CD4-positive, alpha-beta memory T cell (primary cell): Measurements from ENCODE around the gene PRLR. TPM values are rescaled to one million over a fixed set of nuclear protein-coding genes. Genes with fewer than 3 reads are reported as not detected.

ENCODE experiments used
- CTCF ChIA-PET: fragments of 350-600 bp; sonication (Branson Sonifier 250); formaldehyde crosslinking; loops from one replicate; lab custom pipeline; 2021; ENCODE audit warnings: inconsistent platforms; ENCODE audit not compliant: partially characterized antibody; lab: Charles Lee
- POLR2A ChIA-PET: fragments of 350-600 bp; sonication (Branson Sonifier 250); formaldehyde crosslinking; loops from one replicate; lab custom pipeline; 2021; ENCODE audit not compliant: partially characterized antibody; lab: Charles Lee
- DNase-seq, 5 donors: peaks; one replicate each; pipeline versions ENCODE4 v3.0.0 to v3.0.0-alpha.2; 2020 to 2022; ENCODE audit warnings: mixed read lengths in 1 of 5
- H3K27ac ChIP-seq: one replicate; pipeline ENCODE4 v1.7.0; 2013; ENCODE audit warnings: low read depth, low read length
- H3K27me3 ChIP-seq: 2 replicates; pipeline ENCODE4 v1.7.0; 2013; ENCODE audit warnings: mild to moderate bottlenecking, low read length, moderate library complexity; ENCODE audit not compliant: insufficient read depth
- H3K36me3 ChIP-seq: 2 replicates; pipeline ENCODE4 v1.7.0; 2013; ENCODE audit warnings: mild to moderate bottlenecking, low read length, moderate library complexity; ENCODE audit not compliant: insufficient read depth
- H3K4me1 ChIP-seq: 2 replicates; pipeline ENCODE4 v1.7.0; 2013; ENCODE audit warnings: mild to moderate bottlenecking, low read length, moderate library complexity; ENCODE audit not compliant: insufficient read depth
- H3K4me3 ChIP-seq, 2 donors: one replicate each; pipeline ENCODE4 v1.7.0; 2013; ENCODE audit warnings: low read length in 2 of 2, mild to moderate bottlenecking in 1 of 2
- H3K9me3 ChIP-seq, 2 donors: one replicate each; pipeline ENCODE4 v1.7.0; 2013; ENCODE audit warnings: low read length in 2 of 2, control low read depth in 1 of 2; ENCODE audit not compliant: control insufficient read depth in 1 of 2
- H3K27ac Mint-ChIP-seq, 7 donors: one replicate each; pipeline ENCODE4 v1.8.0; 2020 to 2021; ENCODE audit warnings: mixed read lengths in 7 of 7, mild to moderate bottlenecking in 6 of 7, inconsistent platforms in 3 of 7, moderate library complexity in 3 of 7
- H3K27me3 Mint-ChIP-seq, 2 donors: one replicate each; pipeline ENCODE4 v1.8.0; 2020 to 2021; ENCODE audit warnings: mixed read lengths in 2 of 2
- H3K36me3 Mint-ChIP-seq, 2 donors: one replicate each; pipeline ENCODE4 v1.8.0; 2020 to 2021; ENCODE audit warnings: mixed read lengths in 2 of 2, inconsistent platforms in 1 of 2, mild to moderate bottlenecking in 1 of 2
- H3K4me1 Mint-ChIP-seq, 4 donors: one replicate each; pipeline ENCODE4 v1.8.0; 2020 to 2021; ENCODE audit warnings: mixed read lengths in 4 of 4, mild to moderate bottlenecking in 1 of 4
- H3K4me3 Mint-ChIP-seq, 8 donors: one replicate each; pipeline ENCODE4 v1.8.0; 2020 to 2021; ENCODE audit warnings: mixed read lengths in 8 of 8, mild to moderate bottlenecking in 7 of 8, moderate library complexity in 6 of 8, inconsistent platforms in 3 of 8
- H3K9me3 Mint-ChIP-seq, 8 donors: one replicate each; pipeline ENCODE4 v1.8.0; 2020 to 2021; ENCODE audit warnings: mixed read lengths in 8 of 8, mild to moderate bottlenecking in 5 of 8, inconsistent platforms in 3 of 8, moderate library complexity in 1 of 8
- intact Hi-C: fragments of 100-400 bp; cut with micrococcal nuclease; formaldehyde crosslinking; loops from one replicate; pipeline ENCODE4 v1.15.1; 2023
- polyA plus RNA-seq, 2 donors: library from polyadenylated mRNA; unstranded; fragments of 300-500 nt; fragmentation: Illumina TruSeq; gene quantifications; one replicate each; pipeline ENCODE4 v1.2.3, GENCODE V29; 2021
- total RNA-seq, 2 experiments: library from RNA; stranded (reverse); gene quantifications; one replicate each; pipeline ENCODE4 v1.2.3, GENCODE V29; 2021

Gene PRLR
- total and polyA plus RNA-seq, 4 experiments from 2014 or later, result not detected

- intact Hi-C loops, result no loop called here
- POLR2A ChIA-PET, result no interaction called here
- no peaks in the 10 kb centered on the region for H3K4me1 ChIP-seq
- Mint-ChIP-seq H3K9me3 (peaks cover 0 to 3% (median 0%) of the 10 kb centered on the region in 8 donors), H3K36me3 (no peaks in the 10 kb centered on the region), H3K27me3 (peaks cover 19 to 27% of the 10 kb centered on the region in 2 donors), H3K4me3 (no peak overlapping the region), H3K4me1 (no peaks in the 10 kb centered on the region), H3K27ac (no peak overlapping the region)
- no peak overlapping the region for H3K27ac ChIP-seq
- no peaks in the 10 kb centered on the region for H3K36me3 ChIP-seq
- no peak overlapping the region for H3K4me3 ChIP-seq
- CTCF ChIA-PET, result interaction anchor here (0.9 to 4.4 kb wide), 2 partner anchors 11 to 83 kb away, joined by 3 to 26 read pairs; no protein-coding TSS in a partner anchor
- H3K27me3 ChIP-seq, result no peaks in the 10 kb centered on the region
- no peak for DNase-seq
- no peaks in the 10 kb centered on the region for H3K9me3 ChIP-seq
These were observed 225.5 kb downstream of the PRLR start for GRCh38 chr5:35004771-35005170.

GRCh38 chr5:35004200-35004599 lies 226.1 kb downstream of the PRLR start:
- no peak overlapping the region for H3K27ac Mint-ChIP-seq
- H3K27me3 ChIP-seq, result no peaks in the 10 kb centered on the region
- intact Hi-C loops, result no loop called here
- ChIA-PET POLR2A (interaction anchor here (1.1 kb wide), 1 partner anchor 88 kb away, joined by 3 read pairs; the partner anchor contains the start of genes BRIX1 and RAD1), CTCF (interaction anchor here (0.7 to 4.4 kb wide), 12 partner anchors 9 to 922 kb away, joined by 3 to 26 read pairs (median 4); no protein-coding TSS in a partner anchor)
- no peaks in the 10 kb centered on the region for H3K4me1 Mint-ChIP-seq
- no peak overlapping the region for H3K4me3 Mint-ChIP-seq
- H3K9me3 Mint-ChIP-seq, result peaks cover 0 to 2% (median 0%) of the 10 kb centered on the region in 8 donors
- no peak overlapping the region for H3K4me3 ChIP-seq
- H3K4me1 ChIP-seq, result no peaks in the 10 kb centered on the region
- no peaks in the 10 kb centered on the region for H3K36me3 Mint-ChIP-seq
- no peak for DNase-seq
- H3K27ac ChIP-seq, result no peak overlapping the region
- no peaks in the 10 kb centered on the region for H3K9me3 ChIP-seq
- peaks cover 18 to 25% of the 10 kb centered on the region in 2 donors for H3K27me3 Mint-ChIP-seq
- H3K36me3 ChIP-seq, result no peaks in the 10 kb centered on the region

DNA sequence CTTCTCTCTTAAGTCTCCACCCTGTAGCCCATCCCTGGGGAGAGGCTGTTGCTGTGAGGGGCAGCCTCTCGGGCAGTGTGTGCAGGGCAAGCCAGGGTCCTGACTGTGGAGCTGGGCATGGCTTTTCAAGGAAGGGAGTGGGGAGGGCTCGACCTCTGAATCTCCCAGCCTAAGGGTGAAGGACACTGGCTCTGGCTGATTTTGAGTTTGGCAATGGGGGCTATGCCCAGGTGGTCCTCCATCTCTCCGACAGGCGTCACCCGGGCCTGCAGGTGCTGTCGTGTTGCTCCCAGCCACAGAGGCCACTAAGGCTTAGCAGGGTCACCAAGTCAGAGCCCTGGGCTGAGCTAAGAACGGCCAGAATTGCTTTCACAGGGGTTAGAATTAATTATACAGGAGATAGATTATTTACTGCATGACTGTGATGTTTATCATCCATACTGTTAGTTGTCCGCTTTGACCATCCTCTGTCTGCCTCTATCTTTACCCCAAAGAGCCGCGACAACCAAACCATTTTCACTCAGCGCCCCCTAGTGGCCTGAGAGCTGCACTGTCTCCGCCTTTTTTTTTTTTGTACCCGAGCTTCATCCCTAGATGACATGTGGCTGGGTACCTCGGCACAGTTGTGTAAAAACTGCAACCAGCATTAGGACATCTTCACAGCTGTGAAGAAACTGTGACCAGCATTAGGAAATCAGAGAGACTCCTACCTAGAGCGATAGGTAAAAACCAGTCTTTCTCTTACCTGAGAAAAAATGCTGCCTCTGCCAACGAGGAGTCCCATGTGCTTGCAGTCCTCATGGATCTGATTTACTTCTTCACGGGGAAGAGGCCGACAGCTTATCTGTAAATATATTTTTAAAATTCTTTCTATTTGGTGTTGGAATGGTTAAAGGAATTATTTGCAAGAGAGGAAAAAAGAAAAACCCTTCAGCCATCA lies 227.0 kb downstream of the PRLR start:
- H3K4me1 Mint-ChIP-seq, result no peaks in the 10 kb centered on the region
- POLR2A ChIA-PET, result interaction anchor here (1.1 kb wide), 1 partner anchor 88 kb away, joined by 3 read pairs; the partner anchor contains the start of genes BRIX1 and RAD1

GRCh38 chr5:35002459-35002858 lies 227.8 kb downstream of the PRLR start:
- Histone ChIP-seq H3K36me3 (no peaks in the 10 kb centered on the region), H3K27me3 (no peaks in the 10 kb centered on the region), H3K4me1 (no peaks in the 10 kb centered on the region), H3K27ac (no peak overlapping the region), H3K4me3 (no peak overlapping the region), H3K9me3 (no peaks in the 10 kb centered on the region)
- DNase-seq, result no peak
- no peaks in the 10 kb centered on the region for H3K4me1 Mint-ChIP-seq
- peaks cover 0 to 2% (median 0%) of the 10 kb centered on the region in 8 donors for H3K9me3 Mint-ChIP-seq
- ChIA-PET POLR2A (no interaction called here), CTCF (interaction anchor here (1.0 to 4.4 kb wide), 3 partner anchors 9 to 924 kb away, joined by 3 to 26 read pairs (median 4); no protein-coding TSS in a partner anchor)
- H3K27ac Mint-ChIP-seq, result no peak overlapping the region
- peaks cover 14 to 21% of the 10 kb centered on the region in 2 donors for H3K27me3 Mint-ChIP-seq
- no peak overlapping the region for H3K4me3 Mint-ChIP-seq
- intact Hi-C loops, result no loop called here
- H3K36me3 Mint-ChIP-seq, result no peaks in the 10 kb centered on the region

More for the DNA sequence above, 227.0 kb downstream of the PRLR start:
- Mint-ChIP-seq H3K9me3 (peaks cover 0 to 2% (median 0%) of the 10 kb centered on the region in 8 donors), H3K36me3 (no peaks in the 10 kb centered on the region), H3K27me3 (peaks cover 14 to 22% of the 10 kb centered on the region in 2 donors), H3K4me3 (no peak overlapping the region), H3K27ac (no peak overlapping the region)
- peak in 4 of 5 donors; percentile 22 to 46 (median 32) for DNase-seq
- no peaks in the 10 kb centered on the region for H3K27me3 ChIP-seq
- no peaks in the 10 kb centered on the region for H3K4me1 ChIP-seq
- H3K9me3 ChIP-seq, result no peaks in the 10 kb centered on the region
- H3K27ac ChIP-seq, result no peak overlapping the region
- CTCF ChIA-PET, result interaction anchor here (0.7 to 4.4 kb wide), 17 partner anchors 10 to 923 kb away, joined by 3 to 26 read pairs (median 4); no protein-coding TSS in a partner anchor
- no peak overlapping the region for H3K4me3 ChIP-seq
- no peaks in the 10 kb centered on the region for H3K36me3 ChIP-seq
- intact Hi-C loops, result loop anchor here (1.0 kb wide), 3 partner anchors 480 to 529 kb away; no protein-coding TSS in a partner anchor

GRCh38 chr5:35001842-35002241 lies 228.4 kb downstream of the PRLR start:
- H3K4me1 Mint-ChIP-seq, result no peaks in the 10 kb centered on the region
- Histone ChIP-seq H3K4me1 (no peaks in the 10 kb centered on the region), H3K4me3 (no peak overlapping the region), H3K27ac (no peak overlapping the region), H3K27me3 (no peaks in the 10 kb centered on the region), H3K36me3 (no peaks in the 10 kb centered on the region), H3K9me3 (no peaks in the 10 kb centered on the region)
- no peaks in the 10 kb centered on the region for H3K36me3 Mint-ChIP-seq
- peaks cover 14 to 18% of the 10 kb centered on the region in 2 donors for H3K27me3 Mint-ChIP-seq
- H3K4me3 Mint-ChIP-seq, result no peak overlapping the region
- DNase-seq, result no peak
- intact Hi-C loops, result no loop called here
- ChIA-PET CTCF (interaction anchor here (1.0 to 4.4 kb wide), 3 partner anchors 8 to 925 kb away, joined by 3 to 26 read pairs (median 3); no protein-coding TSS in a partner anchor), POLR2A (no interaction called here)
- no peak overlapping the region for H3K27ac Mint-ChIP-seq
- peaks cover 0 to 2% (median 0%) of the 10 kb centered on the region in 8 donors for H3K9me3 Mint-ChIP-seq

Other genes starting within 250 kb of the PRLR start
- not detected for gene AGXT2, start 182.5 kb downstream of the PRLR start, total RNA-seq
- gene AGXT2, start 182.5 kb downstream of the PRLR start, polyA plus RNA-seq, result not detected